WERI-Rb-1 (cell line): ENCODE results near the gene RFNG.

Experiments
- DNase-seq: peaks from one replicate; pipeline ENCODE4 v3.0.0-alpha.2; 2020
- H3K27ac ChIP-seq: fragments of 250-450 bp; sonication (Bioruptor Pico); 2 replicates; pipeline ENCODE4 v1.5.1; 2020; ENCODE audit warnings: mild to moderate bottlenecking, moderate library complexity
- H3K27me3 ChIP-seq: fragments of 250-450 bp; sonication (Bioruptor Pico); 2 replicates; pipeline ENCODE4 v1.5.1; 2021; ENCODE audit warnings: mild to moderate bottlenecking, low read depth, moderate library complexity; ENCODE audit not compliant: insufficient read depth, severe bottlenecking
- H3K36me3 ChIP-seq: fragments of 250-450 bp; sonication (Bioruptor Pico); 2 replicates; pipeline ENCODE4 v1.5.1; 2020; ENCODE audit warnings: mild to moderate bottlenecking, moderate library complexity
- H3K4me3 ChIP-seq: 2 replicates; pipeline ENCODE4 v1.5.1; 2011; ENCODE audit warnings: low read depth, mild to moderate bottlenecking, control low read depth, low read length
- H3K9me3 ChIP-seq: fragments of 250-450 bp; sonication (Bioruptor Pico); 2 replicates; pipeline ENCODE4 v1.5.1; 2021; ENCODE audit warnings: mild to moderate bottlenecking, moderate library complexity; ENCODE audit not compliant: severe bottlenecking
- CTCF ChIP-seq: IDR thresholded peaks from 2 replicates; pipeline ENCODE4 v1.5.1; 2011; ENCODE audit warnings: low read depth, mild to moderate bottlenecking, control low read depth, inconsistent platforms, low read length

RFNG gene

GRCh38 chr17:82054351-82055022 lies 2.9 kb upstream of the RFNG start:
- no peaks in the 10 kb centered on the region for H3K27me3 ChIP-seq
- H3K27ac ChIP-seq: no peak overlapping the region
- DNase-seq: no peak
- no peak for TF ChIP-seq CTCF
- no peaks in the 10 kb centered on the region for H3K9me3 ChIP-seq
- no peak overlapping the region for H3K4me3 ChIP-seq
- peaks cover 74% of the 10 kb centered on the region for H3K36me3 ChIP-seq

- Histone ChIP-seq H3K9me3 (no peaks in the 10 kb centered on the region), H3K27me3 (no peaks in the 10 kb centered on the region), H3K27ac (no peak overlapping the region), H3K4me3 (no peak overlapping the region), H3K36me3 (peaks cover 74% of the 10 kb centered on the region)
- TF ChIP-seq CTCF: no peak
- DNase-seq: no peak
Measured at GRCh38 chr17:82053556-82054263, 2.1 kb upstream of the RFNG start.

GRCh38 chr17:82053130-82053529 lies 1.5 kb upstream of the RFNG start:
- TF ChIP-seq CTCF: no peak
- Histone ChIP-seq H3K9me3 (no peaks in the 10 kb centered on the region), H3K27ac (no peak overlapping the region), H3K4me3 (no peak overlapping the region), H3K36me3 (peaks cover 74% of the 10 kb centered on the region), H3K27me3 (no peaks in the 10 kb centered on the region)
- DNase-seq: no peak

GRCh38 chr17:82052638-82053059 lies 1.0 kb upstream of the RFNG start:
- H3K4me3 ChIP-seq: peak overlapping the region; percentile 77
- no peaks in the 10 kb centered on the region for H3K27me3 ChIP-seq
- no peak for TF ChIP-seq CTCF
- H3K27ac ChIP-seq: peak overlapping the region; percentile 67
- H3K36me3 ChIP-seq: peaks cover 74% of the 10 kb centered on the region
- no peaks in the 10 kb centered on the region for H3K9me3 ChIP-seq
- DNase-seq: no peak

DNA sequence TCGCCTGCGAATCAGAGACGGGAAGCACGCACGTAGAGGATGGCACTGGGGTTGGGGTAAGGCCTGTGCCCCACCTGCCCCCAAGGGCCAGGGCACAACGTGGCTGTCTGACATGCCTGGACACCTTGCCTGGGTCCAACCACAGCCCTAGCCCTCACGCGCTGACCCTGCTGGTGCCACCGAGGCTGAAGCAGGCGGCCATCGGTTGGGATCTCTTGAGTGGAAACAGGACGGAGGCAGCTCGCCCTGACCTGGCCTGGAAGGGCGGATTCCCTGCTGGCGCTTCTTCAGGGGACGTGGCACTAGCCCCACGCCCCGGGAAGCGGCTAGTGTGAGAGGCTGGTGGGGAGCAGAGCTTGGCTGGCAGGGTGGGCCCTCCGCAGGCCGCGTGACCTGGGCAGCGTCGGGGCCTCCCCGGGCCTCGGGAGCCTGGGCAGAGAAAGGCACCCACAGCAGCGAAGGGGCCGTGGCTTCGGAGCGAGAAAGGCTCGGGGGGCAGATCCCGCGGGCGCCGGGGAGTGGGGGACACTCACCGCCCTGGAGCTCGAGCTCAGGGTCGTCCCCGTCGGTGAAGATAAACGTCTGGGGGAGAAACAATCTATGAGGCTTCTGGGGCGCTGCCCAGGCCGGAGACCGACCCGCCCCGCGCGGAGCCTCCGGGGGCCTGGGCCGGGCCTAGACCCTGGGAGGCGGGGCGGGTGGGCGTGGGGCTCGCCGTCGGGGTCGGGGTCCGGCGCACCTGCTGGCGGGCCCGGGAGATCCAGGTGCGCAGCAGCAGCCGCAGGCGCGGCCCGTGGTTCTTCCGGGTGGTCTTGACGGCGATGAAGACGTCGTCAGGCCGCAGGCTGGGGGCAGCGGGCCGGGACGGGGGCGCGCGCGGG lies 610 bp downstream of the RFNG start:
- no peak for TF ChIP-seq CTCF
- Histone ChIP-seq H3K4me3 (peak overlapping the region; percentile 71), H3K9me3 (no peaks in the 10 kb centered on the region), H3K36me3 (peaks cover 67% of the 10 kb centered on the region), H3K27ac (peak overlapping the region; percentile 69), H3K27me3 (no peaks in the 10 kb centered on the region)
- DNase-seq: no peak
